HTR-8/SVneo (cell line): ENCODE data around the gene MCL1.
"Not testable (repeated sequence)": the region's sequence is repeated elsewhere in the genome, so short reads cannot be mapped to it uniquely, and the experiment has no call there.

Experiments
- DNase-seq: peaks from one replicate; pipeline ENCODE4 v3.0.0; 2011; ENCODE audit warnings: low spot score, mixed read lengths; ENCODE audit not compliant: insufficient read length
- FAIRE-seq: peaks from 2 replicates; lab custom pipeline; 2011; peaks lifted over from hg19 to GRCh38; lab: Jason Lieb, UNC

Gene MCL1

GRCh38 chr1:150573648-150574071, 5.8 kb downstream of the MCL1 start:
- not testable (repeated sequence) for FAIRE-seq, DNase-seq

DNA sequence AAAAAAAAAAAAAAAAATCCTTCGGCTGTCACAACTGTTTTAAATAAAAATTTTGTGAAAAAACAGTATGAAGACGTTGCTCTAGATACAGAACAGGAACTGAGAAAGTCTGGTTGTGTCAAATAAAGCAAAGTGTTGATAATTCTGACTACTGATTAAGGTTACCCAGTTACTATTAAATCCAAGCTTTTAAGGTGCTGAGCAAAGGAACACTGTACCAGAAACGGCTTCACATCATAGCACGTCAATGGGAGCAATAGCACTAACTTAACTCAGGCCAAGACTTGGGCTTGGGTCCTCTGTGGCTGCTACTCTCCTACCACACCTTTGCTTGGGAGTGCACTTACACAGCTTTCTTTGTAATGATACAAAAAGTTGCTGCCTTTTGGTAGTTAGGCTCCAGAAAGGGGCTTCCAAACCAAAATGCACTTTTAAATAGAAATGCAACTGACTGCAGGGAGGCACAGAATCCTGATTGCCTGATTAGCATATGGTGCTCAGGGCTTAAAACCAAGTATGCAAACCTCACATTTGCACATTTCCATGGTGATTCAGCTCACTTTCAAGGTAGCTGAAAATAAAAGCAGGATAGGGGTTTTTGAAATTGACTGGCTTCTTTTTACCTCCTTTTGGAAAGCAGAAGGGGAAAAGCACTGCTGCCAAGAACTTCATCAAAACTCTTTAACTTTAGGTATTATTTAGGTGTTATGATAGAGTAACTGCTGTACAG, 6.3 kb downstream of the MCL1 start:
- DNase-seq (no peak), FAIRE-seq (no peak)

DNA sequence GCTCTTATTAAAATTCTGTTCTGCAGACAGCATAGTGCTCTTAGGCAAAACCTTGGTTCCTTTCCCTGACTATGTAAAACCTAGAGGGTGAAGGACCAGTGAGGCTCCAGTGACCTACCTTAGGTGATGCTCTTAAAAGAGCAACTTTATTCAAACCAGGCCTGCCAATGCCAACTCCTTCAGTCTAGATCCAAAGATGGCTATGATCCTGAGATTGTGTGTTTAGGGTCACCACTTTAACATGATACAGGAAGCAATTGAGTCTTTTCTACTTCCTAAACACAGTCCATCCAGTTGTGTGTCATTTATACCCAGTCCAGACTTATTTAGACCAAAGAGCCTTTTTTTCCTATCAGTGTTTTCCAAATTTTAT, 10.8 kb downstream of the MCL1 start:
- DNase-seq (no peak), FAIRE-seq (no peak)

GRCh38 chr1:150567717-150568593, 11.5 kb downstream of the MCL1 start:
- FAIRE-seq: no peak

GRCh38 chr1:150567341-150567716, 12.1 kb downstream of the MCL1 start:
- DNase-seq (no peak), FAIRE-seq (no peak)

More at GRCh38 chr1:150567717-150568593, 11.5 kb downstream of the MCL1 start:
- peak; percentile 66 for DNase-seq

- FAIRE-seq: no peak
- no peak for DNase-seq
Measured at GRCh38 chr1:150566589-150567340, 12.6 kb downstream of the MCL1 start.

DNA sequence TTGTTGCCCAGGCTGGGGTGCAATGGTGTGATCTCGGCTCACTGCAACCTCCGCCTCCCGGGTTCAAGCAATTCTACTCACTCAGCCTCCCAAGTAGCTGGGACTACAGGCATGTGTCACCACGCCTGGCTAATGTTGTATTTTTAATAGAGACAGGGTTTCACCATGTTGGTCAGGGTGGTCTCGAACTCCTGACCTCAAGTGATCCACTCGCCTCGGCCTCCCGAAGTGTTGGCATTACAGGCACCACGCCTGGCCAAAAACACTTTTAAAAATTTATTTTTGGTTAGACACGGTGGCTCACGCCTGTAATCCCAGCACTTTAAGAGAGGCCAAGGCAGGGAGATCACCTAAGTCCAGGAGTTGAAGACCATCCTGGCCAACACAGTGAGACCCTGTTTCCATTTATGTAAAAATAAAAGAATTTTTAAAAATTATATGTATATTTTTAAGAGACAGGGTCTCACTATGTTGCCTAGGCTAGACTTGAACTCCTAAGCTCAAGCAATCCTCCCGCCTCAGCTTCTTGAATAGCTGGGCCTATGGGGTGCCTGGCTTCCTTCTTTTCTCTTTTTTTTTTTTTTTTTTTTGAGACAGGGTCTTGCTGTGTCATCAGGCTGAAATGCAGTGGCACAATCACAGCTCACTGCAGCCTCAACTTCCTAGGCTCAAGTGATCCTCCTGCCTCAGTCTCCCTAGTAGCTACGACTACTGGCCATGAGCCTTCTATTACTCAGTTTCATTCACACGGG, 14.0 kb downstream of the MCL1 start:
- FAIRE-seq, DNase-seq: not testable (repeated sequence)

DNA sequence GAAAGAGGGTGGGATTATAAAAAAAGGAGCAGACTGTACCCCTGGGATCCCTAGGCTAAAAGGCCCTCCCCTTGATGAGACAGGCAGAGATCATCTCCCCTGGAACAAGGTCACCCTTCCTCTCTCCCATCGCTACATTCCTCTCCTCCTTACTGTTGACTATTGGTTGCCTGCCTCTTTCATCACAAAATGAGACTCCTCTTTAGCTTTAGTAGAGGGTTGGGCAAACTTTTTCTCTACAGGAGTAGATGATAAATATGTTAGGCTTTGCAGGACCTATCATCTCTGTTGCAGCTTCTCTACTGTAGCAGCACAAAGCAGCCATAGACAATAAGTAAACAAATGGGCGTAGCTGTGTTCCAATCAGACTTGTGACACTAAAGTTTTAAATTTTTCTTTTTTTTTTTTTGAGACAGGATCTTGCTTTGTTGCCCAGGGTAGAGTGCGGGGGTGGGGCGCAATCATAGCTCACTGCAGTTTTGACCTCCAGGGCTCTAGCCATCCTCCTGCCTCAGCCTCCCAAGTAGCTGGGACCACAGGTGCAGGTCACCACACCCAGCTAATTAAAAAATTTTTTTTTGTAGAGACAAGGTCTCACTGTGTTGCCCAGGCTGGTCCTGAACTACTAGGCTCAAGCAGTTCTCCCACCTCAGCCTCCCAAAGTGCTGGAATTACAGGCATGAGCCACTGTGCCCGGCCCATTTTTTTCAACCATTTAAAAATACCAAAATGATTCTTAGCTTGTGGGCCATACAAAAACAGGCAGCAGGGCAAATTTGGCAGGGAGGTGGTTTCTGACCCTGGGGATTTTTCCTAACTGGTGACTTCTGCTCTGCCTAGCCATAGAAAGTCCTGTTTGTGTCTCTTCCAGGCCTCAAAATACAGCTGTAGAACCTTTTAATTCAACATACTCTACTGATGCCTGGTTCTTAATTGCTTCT, 15.1 kb downstream of the MCL1 start:
- no peak for FAIRE-seq

GRCh38 chr1:150563340-150564038, 15.9 kb downstream of the MCL1 start:
- DNase-seq: no peak
- FAIRE-seq: no peak

More for the DNA sequence above, 15.1 kb downstream of the MCL1 start:
- no peak for DNase-seq

- DNase-seq (no peak), FAIRE-seq (no peak)
Measured at GRCh38 chr1:150562446-150563339, 16.7 kb downstream of the MCL1 start.

DNA sequence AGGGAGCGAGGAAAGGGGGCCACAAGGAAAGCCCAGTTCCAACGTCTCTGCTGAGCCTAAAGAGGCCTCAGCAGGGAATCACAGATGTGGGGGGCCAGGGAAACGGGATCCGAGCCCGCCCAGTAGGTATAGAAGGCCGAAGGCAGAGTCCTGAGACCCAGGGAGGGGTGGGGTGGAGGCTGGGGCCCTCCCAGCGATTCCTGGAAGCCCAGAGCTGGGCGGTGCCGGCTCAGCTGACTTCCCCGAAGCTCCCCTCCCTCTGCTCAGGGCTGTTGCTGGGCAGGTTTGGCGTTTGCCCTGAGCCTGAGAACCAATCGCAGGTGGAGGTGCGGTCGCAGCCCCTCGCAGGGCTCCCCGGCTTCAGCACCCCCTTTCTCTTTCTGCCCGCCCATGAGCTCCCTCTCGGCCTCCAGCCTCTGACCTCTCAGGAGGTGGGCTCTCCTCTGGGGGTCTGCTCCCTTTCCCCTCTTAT, 17.4 kb downstream of the MCL1 start:
- no peak for FAIRE-seq

DNA sequence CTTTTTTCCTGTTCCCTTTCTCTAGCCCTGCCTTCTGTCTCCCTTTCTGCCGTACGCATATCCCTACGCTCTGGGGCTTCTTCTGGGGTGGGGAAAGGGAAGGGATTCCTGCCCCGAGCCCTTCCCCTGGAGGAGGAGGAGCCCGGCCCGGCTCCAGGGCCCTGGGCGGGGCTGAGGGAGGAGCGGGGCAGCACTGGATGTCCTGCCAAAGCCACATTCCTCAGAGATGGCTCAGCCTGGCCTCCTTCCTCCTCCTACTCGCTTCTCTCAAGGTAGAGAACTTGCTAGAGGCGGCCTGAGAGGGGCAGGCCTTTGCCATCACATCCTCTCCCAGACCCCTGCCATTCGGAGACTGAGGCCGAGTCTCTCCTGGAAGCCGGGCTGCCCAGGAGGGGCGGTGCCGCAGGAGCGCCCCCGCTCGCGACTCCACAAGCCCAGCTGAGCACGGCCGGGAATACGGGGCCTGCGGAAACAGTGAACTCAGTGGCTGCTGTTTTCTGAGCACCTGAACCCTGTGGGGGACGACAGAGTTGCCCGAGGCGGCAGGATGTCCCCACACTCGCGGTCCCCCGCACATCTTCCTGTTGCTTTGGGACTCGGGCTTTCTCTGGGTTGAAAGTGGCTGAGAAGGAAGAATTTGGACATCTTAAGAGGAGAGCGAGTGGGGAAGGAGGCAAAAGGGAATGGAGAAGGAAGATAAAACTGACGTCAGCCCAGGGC, 18.0 kb downstream of the MCL1 start:
- FAIRE-seq: no peak

More for the DNA sequence above, 17.4 kb downstream of the MCL1 start:
- peak; percentile 75 for DNase-seq

GRCh38 chr1:150560576-150561253, 18.7 kb downstream of the MCL1 start:
- DNase-seq (peak; percentile 68), FAIRE-seq (no peak)

More for the DNA sequence above, 18.0 kb downstream of the MCL1 start:
- peak; percentile 88 for DNase-seq

DNA sequence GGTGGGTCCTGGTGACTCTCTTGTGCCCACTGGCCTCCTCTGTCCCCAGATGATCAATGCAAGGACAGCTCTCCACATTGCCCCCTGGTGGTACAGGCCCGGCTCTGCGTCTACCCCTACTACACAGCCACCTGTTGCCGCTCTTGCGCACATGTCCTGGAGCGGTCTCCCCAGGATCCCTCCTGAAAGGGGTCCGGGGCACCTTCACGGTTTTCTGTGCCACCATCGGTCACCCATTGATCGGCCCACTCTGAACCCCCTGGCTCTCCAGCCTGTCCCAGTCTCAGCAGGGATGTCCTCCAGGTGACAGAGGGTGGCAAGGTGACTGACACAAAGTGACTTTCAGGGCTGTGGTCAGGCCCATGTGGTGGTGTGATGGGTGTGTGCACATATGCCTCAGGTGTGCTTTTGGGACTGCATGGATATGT, 19.4 kb downstream of the MCL1 start:
- FAIRE-seq (no peak), DNase-seq (peak; percentile 63)

- no peak for DNase-seq
- FAIRE-seq: no peak
Measured at GRCh38 chr1:150559656-150560010, 19.8 kb downstream of the MCL1 start.
